HL-60/S4 treated with retinoic acid at 250 ng/mL for 4 days and 3 days (cell line): ENCODE measurements around the gene PSMC3.
"Not testable (repeated sequence)": the region's sequence is repeated elsewhere in the genome, so short reads cannot be mapped to it uniquely, and the experiment has no call there.

ENCODE experiments used
- in situ Hi-C: fragments of 300-500 bp; cut with MboI; formaldehyde crosslinking; loops from 2 replicates; pipeline ENCODE4 v1.7.0; 2022; ENCODE audit warnings: low sequenced_read_pairs

PSMC3 gene

GRCh38 chr11:47426062-47426956 is at the start of gene PSMC3:
TSS of gene PSMC3 (minus strand) at chr11:47426439. CDS start at chr11:47426279, 160 bp downstream.
- in situ Hi-C loops = loop anchor here (25.0 kb wide), 1 partner anchor 539 kb away; no protein-coding TSS in a partner anchor

DNA sequence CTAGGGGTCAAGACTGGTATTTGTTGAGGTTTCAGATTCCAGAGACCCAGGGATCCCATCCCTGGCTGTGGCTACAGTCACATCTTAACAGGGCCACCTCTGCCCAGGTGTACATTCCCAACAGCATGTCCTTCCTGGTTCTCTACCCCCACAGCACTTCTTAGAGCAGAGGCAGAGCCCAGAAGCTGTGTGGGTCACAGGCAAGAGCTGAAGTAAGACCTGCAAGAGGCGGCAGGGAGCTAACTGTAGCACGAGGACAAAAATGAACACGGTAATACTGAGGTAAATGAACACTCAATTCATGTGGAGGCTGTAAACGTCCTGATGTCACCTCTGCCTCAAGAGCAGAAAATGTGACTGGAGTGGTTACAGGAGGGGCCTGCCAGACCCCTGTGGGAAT is 44.4 kb upstream of the PSMC3 start:
- in situ Hi-C loops = no loop called here

- in situ Hi-C loops = no loop called here
Measured at GRCh38 chr11:47469361-47470179, 43.3 kb upstream of the PSMC3 start.

- in situ Hi-C loops = no loop called here
Measured at GRCh38 chr11:47468598-47469214, 42.5 kb upstream of the PSMC3 start.

- in situ Hi-C loops = no loop called here
Measured at GRCh38 chr11:47467357-47467756, 41.1 kb upstream of the PSMC3 start.

DNA sequence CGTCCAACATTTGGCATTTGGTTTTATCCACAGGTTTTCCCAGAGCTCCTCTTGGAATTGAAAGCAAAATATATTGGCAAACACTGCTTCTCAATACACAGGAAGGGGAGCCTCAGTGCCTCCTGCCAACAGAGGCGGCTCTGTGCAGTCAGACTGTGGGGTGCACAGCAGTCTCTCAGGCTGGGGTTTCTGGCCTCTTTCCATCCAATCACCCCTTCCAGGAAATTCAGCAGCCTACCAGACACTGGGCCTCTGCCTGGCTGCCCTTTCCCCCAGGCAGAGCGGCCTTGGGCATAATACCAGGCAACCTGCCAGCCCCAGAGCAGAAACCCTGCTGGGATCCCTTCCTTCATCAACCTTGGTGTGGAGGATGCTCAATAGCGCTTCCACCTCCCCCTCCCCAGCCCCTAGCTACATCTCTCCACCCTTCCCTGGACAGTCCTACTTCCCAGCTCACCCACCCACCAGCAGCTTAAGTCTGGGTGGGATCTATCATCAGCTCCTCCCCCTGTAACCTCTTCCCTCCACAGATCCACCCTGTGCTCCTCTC is 40.5 kb upstream of the PSMC3 start:
- in situ Hi-C loops = no loop called here

DNA sequence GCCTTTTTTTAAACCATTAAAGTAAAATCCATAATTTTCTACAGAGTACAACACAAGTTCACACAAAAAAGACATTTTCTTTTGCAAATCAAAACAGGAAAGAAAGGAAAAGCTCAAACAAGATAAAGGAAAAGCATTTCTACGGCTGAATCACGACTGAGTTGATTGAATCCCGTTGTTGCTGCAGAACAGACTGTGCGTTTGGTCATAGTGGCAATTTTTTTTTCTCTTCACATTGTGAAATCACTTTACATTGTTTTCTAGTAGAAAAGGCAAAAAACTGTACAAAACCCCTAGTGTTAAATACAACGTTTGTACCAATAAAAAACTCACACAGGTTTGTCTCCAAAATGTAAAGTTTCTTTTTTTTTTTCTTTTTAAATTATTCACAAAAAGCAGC is 40.0 kb upstream of the PSMC3 start:
- in situ Hi-C loops = no loop called here

- in situ Hi-C loops = no loop called here
Measured at GRCh38 chr11:47464483-47464882, 38.2 kb upstream of the PSMC3 start.

DNA sequence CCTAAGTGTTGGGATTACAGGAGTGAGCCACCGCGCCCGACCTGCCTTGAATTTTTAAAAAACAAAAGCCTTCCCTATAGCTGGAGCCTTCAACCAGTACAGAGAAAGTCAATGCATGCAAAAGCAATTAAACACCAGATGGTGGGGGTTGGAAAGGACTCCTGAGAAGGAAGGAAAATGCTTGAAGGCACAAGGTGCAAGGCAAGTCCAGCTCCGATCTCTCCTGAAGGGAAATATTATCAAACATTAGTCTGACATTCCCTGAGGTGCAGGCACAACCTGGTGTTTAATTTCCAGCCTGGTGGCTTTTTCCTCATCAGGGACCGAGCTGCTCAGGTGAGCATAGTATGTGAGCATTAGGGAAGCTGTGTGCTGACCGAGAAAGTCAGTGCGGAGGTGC is 35.6 kb upstream of the PSMC3 start:
- in situ Hi-C loops = no loop called here

DNA sequence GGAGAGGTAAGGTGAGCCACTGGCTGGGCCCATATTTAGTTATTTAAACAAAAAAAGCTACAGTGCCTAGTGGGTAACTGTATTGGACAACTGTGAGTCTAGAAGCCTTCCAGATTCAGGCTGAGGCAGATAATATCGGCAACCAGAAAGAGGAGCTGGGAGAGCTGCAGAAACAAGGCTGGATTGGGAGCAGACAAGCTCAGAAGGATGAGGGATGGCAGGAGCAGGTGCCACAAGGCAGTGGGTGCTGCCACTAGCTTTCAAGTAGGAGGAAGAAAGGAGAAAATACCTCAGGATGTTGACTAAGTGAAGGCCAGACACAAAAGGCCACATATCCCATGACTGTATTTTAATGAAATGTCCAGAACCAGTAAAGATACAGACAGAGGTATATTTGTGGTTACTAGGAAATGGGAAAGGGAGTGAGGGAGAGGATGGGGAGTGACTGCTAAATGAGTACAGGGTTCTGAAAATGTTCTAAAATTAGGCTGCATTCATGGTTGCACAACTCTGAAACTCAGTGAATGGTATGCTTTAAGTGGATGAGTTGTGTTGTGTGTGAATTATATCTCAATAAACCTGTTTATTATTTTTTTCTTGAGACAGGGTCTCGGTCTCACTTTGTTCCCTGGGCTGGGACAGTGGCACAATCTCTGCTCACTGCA is 34.5 kb upstream of the PSMC3 start:
- in situ Hi-C loops = no loop called here

GRCh38 chr11:47454258-47454671 is 28.0 kb upstream of the PSMC3 start:
- in situ Hi-C loops = not testable (repeated sequence)

DNA sequence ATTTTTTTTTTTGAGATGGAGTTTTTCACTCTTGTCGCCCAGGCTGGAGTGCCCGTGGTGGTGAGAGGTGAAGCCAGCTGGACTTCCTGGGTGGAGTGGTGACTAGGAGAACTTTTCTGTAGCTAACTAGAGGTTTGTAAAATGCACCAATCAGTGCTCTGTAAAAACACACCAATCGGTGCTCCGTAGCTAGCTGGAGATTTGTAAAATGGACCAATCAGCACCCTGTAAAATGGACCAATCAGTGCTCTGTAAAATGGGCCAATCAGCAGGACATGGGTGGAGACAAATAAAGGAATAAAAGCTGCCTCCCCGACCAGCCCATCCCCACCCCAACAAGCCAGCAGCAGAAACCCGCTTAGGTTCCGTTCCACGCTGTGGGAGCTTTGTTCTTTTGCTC is 27.1 kb upstream of the PSMC3 start:
- in situ Hi-C loops = no loop called here

- in situ Hi-C loops = no loop called here
Measured at GRCh38 chr11:47451990-47452389, 25.8 kb upstream of the PSMC3 start.

GRCh38 chr11:47451436-47451835 is 25.2 kb upstream of the PSMC3 start:
- in situ Hi-C loops = no loop called here

GRCh38 chr11:47449541-47449940 is 23.3 kb upstream of the PSMC3 start:
- in situ Hi-C loops = loop anchor here (25.0 kb wide), 1 partner anchor 562 kb away; no protein-coding TSS in a partner anchor

- in situ Hi-C loops = loop anchor here (25.0 kb wide), 1 partner anchor 561 kb away; no protein-coding TSS in a partner anchor
Measured at GRCh38 chr11:47448566-47449427, 22.6 kb upstream of the PSMC3 start, which contains the start of gene RAPSN. TSS of gene RAPSN (minus strand) at chr11:47449136. CDS start at chr11:47448964, 172 bp downstream.

DNA sequence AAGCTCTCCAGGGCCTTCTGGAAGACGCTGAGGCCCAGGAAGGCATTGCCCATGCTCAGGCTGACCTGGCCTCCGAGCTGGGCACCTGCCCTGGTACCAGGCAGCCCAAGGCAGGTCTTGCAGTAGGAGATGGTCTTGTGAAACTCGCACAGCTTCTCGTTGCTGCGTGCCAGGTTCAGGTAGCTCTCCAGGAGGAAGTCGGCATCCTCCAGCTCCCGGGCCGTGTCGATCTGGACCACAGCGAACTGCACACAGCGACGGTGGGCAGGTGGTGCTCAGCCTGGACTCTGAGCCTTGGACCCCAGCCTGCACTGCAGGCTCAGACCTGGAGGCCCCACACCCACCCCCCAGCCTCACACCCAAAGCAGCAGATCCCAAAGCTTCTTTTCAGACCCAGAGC is 21.7 kb upstream of the PSMC3 start:
- in situ Hi-C loops = loop anchor here (25.0 kb wide), 1 partner anchor 561 kb away; no protein-coding TSS in a partner anchor

- in situ Hi-C loops = loop anchor here (25.0 kb wide), 1 partner anchor 560 kb away; no protein-coding TSS in a partner anchor
Measured at GRCh38 chr11:47446833-47447232, 20.6 kb upstream of the PSMC3 start.

GRCh38 chr11:47445840-47446239 is 19.6 kb upstream of the PSMC3 start:
- in situ Hi-C loops = loop anchor here (25.0 kb wide), 1 partner anchor 559 kb away; no protein-coding TSS in a partner anchor
